HepG2 (cell line): Measurements from ENCODE around the gene ELOVL5. TPM values are rescaled to one million over a fixed set of nuclear protein-coding genes. Genes with fewer than 3 reads are reported as not detected.

Source experiments
- ARNTL ChIP-seq: sonication (generic); formaldehyde crosslinking; IDR thresholded peaks from 2 replicates; pipeline ENCODE4 v1.4.0; 2020; ENCODE audit warnings: mild to moderate bottlenecking, missing genetic modification reagents
- CAMTA2 ChIP-seq: sonication (generic); formaldehyde crosslinking; IDR thresholded peaks from 2 replicates; pipeline ENCODE4 v1.4.0; 2020; ENCODE audit warnings: mild to moderate bottlenecking, missing genetic modification reagents, borderline replicate concordance
- GABPB1 ChIP-seq: IDR thresholded peaks from 2 replicates; pipeline ENCODE4 v1.6.1; 2016; ENCODE audit warnings: mild to moderate bottlenecking, missing genetic modification reagents, moderate library complexity, missing compliant biosample characterization
- HCFC1 ChIP-seq: fragments of 150-350 bp; IDR thresholded peaks from 2 replicates; pipeline ENCODE4 v1.6.1; 2014; ENCODE audit warnings: low read depth, low read length
- HMGA1 ChIP-seq: sonication (generic); formaldehyde crosslinking; conservative IDR thresholded peaks from 2 replicates; pipeline ENCODE4 v1.4.0; 2020; ENCODE audit warnings: missing genetic modification reagents
- KLF12 ChIP-seq: sonication (generic); formaldehyde crosslinking; IDR thresholded peaks from 2 replicates; pipeline ENCODE4 v1.4.0; 2020; ENCODE audit warnings: missing genetic modification reagents, borderline replicate concordance
- NCOR1 ChIP-seq: fragments of 200-600 bp; sonication (generic); IDR thresholded peaks from 2 replicates; pipeline ENCODE4 v1.7.0; 2017; ENCODE audit warnings: antibody characterized with exemption, low read length, borderline replicate concordance
- POLR2G ChIP-seq: fragments of 200-400 bp; formaldehyde crosslinking; IDR thresholded peaks from 2 replicates; pipeline ENCODE4 v1.6.1; 2018; ENCODE audit warnings: mild to moderate bottlenecking, low read depth, low read length, moderate library complexity
- SMYD3 ChIP-seq: sonication (generic); formaldehyde crosslinking; IDR thresholded peaks from 2 replicates; pipeline ENCODE4 v1.8.1; 2023; ENCODE audit warnings: mild to moderate bottlenecking, missing genetic modification reagents
- SP1 ChIP-seq, 2 experiments: fragments of 450-650 bp in 1 of 2; sonication (generic) in 1 of 2; formaldehyde crosslinking in 1 of 2; IDR thresholded peaks; 2 replicates each; pipeline versions ENCODE4 v1.4.0 to v1.6.1; 2016 to 2020; ENCODE audit warnings: missing genetic modification reagents in 1 of 2
- TCF12 ChIP-seq, 2 experiments: fragments of 450-650 bp in 1 of 2; sonication (generic) in 1 of 2; formaldehyde crosslinking in 1 of 2; IDR thresholded peaks; 2 replicates each; pipeline versions ENCODE4 v1.6.1 to v1.8.0; 2017 to 2022; ENCODE audit warnings: antibody characterized with exemption in 1 of 2, mild to moderate bottlenecking in 1 of 2, missing genetic modification reagents in 1 of 2, moderate library complexity in 1 of 2
- TOE1 ChIP-seq: sonication (generic); formaldehyde crosslinking; IDR thresholded peaks from 2 replicates; pipeline ENCODE4 v1.4.0; 2020; ENCODE audit warnings: mild to moderate bottlenecking, missing genetic modification reagents
- ZBTB42 ChIP-seq: sonication (generic); formaldehyde crosslinking; IDR thresholded peaks from 2 replicates; pipeline ENCODE4 v1.5.0; 2020; ENCODE audit warnings: mild to moderate bottlenecking, missing genetic modification reagents
- ZFX ChIP-seq: sonication (generic); formaldehyde crosslinking; IDR thresholded peaks from 2 replicates; pipeline ENCODE4 v1.4.0; 2020; ENCODE audit warnings: mild to moderate bottlenecking, low read depth, missing genetic modification reagents, moderate library complexity
- ZNF124 ChIP-seq: sonication (generic); formaldehyde crosslinking; IDR thresholded peaks from 2 replicates; pipeline ENCODE4 v1.4.0; 2020; ENCODE audit warnings: missing genetic modification reagents
- ZNF232 ChIP-seq: sonication (generic); formaldehyde crosslinking; IDR thresholded peaks from 2 replicates; pipeline ENCODE4 v1.4.0; 2020; ENCODE audit warnings: missing genetic modification reagents, borderline replicate concordance
- ZNF34 ChIP-seq: sonication (generic); formaldehyde crosslinking; IDR thresholded peaks from 2 replicates; pipeline ENCODE4 v1.4.0; 2020; ENCODE audit warnings: mild to moderate bottlenecking, missing genetic modification reagents, borderline replicate concordance
- ZNF547 ChIP-seq: sonication (generic); formaldehyde crosslinking; IDR thresholded peaks from 2 replicates; pipeline ENCODE4 v1.5.1; 2020; ENCODE audit warnings: mild to moderate bottlenecking, missing genetic modification reagents
- ZNF569 ChIP-seq: sonication (generic); formaldehyde crosslinking; IDR thresholded peaks from 2 replicates; pipeline ENCODE4 v1.5.0; 2020; ENCODE audit warnings: mild to moderate bottlenecking, missing genetic modification reagents, moderate library complexity, borderline replicate concordance
- ZNF614 ChIP-seq: IDR thresholded peaks from 2 replicates; pipeline ENCODE4 v1.6.1; 2018; ENCODE audit warnings: missing biosample characterization, missing genetic modification reagents, inconsistent platforms, borderline replicate concordance
- ZNF678 ChIP-seq: sonication (generic); formaldehyde crosslinking; IDR thresholded peaks from 2 replicates; pipeline ENCODE4 v1.4.0; 2020; ENCODE audit warnings: mild to moderate bottlenecking, missing genetic modification reagents
- polyA plus RNA-seq, 8 experiments: library from polyadenylated mRNA; depleted of rRNA in 3 of 8; stranded (reverse) in 7 of 8; unstranded in 1 of 8; fragments of >200 nt; fragmentation: Illumina TruSeq in 4 of 8; extraction: Trizol in 4 of 8; gene quantifications; 2 replicates each; pipeline versions ENCODE4 v1.2.1 to v1.2.3, GENCODE V29; 2011 to 2016; ENCODE audit warnings: low read depth in 4 of 8, missing spikeins in 1 of 8, mixed read lengths in 1 of 8; ENCODE audit not compliant: insufficient read depth in 1 of 8
- total RNA-seq, 5 experiments: library from RNA; depleted of rRNA; stranded (reverse); fragments of >200 nt; fragmentation: Illumina TruSeq; extraction: Trizol; gene quantifications; 2 replicates each; pipeline ENCODE4 v1.2.3, GENCODE V29; 2016; ENCODE audit warnings: low read depth in 1 of 5
- TF ChIP-seq, protein P1 (sequence below): sonication (generic); formaldehyde crosslinking; IDR thresholded peaks from 2 replicates; pipeline ENCODE4 v1.8.0; 2022; ENCODE audit warnings: mild to moderate bottlenecking, missing genetic modification reagents
- TF ChIP-seq, protein P2 (sequence below): sonication (generic); formaldehyde crosslinking; IDR thresholded peaks from 2 replicates; pipeline ENCODE4 v1.5.0; 2020; ENCODE audit warnings: missing genetic modification reagents, mild to moderate bottlenecking, borderline replicate concordance
- TF ChIP-seq, protein P3 (sequence below): sonication (generic); formaldehyde crosslinking; IDR thresholded peaks from 2 replicates; pipeline ENCODE4 v1.8.1; 2023; ENCODE audit warnings: missing genetic modification reagents, inconsistent platforms, borderline replicate concordance

ELOVL5 gene
- total and polyA plus RNA-seq, 2 of the 13 experiments (the other 11 are each of a cell fraction or from before 2014, with no cell fraction given): 50.1 to 72.4 TPM

DNA sequence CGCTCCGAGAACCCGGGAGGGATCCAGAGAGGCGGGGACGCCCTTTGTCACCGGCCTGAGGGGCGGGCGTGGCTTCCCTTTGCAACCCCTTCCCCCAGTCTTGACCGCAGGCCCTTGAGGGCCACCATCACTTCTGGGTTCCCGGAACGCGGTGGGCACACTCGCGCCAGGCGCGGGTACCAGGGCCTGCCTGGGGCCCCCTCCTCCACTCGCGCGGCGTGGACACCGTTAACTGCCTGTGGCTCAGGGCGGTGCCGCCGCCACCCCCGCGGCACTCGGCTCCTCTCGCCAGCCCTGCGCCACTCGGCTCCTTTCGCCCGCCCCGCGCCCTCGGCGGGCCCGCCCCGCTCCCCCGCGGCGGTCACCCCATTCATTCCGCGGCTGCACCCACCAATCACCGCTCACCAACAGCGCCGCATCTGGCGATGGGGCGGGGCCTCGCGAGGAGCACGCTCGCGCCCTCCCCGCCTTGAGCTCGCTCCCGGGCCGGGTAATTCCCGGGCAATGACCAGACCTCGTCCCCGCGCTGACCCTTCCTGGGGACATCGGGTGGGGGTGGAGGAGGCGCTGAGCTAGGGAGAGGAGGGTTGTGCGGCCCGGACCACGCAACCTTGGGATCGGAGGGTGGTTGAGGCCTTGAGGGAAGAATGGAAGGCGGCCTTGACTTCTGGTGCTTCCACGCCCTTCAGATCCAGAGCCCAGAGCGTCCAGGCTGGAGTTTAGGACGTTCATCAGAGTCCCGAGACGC is 10.5 kb upstream of the ELOVL5 start (continued):
- TF ChIP-seq TCF12 (IDR thresholded peaks at IDR 0.05) (no peak), TCF12 (CRISPR knock-in tag; IDR thresholded peaks at IDR 0.05) (no peak), GABPB1 (CRISPR knock-in tag) (peak; percentile 78), KLF12 (CRISPR knock-in tag) (peak; percentile 84; the same call in 1 of the 2 replicates), ZFX (CRISPR knock-in tag) (peak; percentile 92), HMGA1 (CRISPR knock-in tag) (no peak), ZNF614 (CRISPR knock-in tag) (peak; percentile 81), ARNTL (CRISPR knock-in tag) (peak; percentile 89), ZNF547 (CRISPR knock-in tag) (peak; percentile 92), HCFC1 (0 out of 2 replicates have a peak, but pooled peaks have one; percentile 17), ZNF569 (CRISPR knock-in tag) (no peak), POLR2G (peak; percentile 94), TOE1 (CRISPR knock-in tag) (no peak), ZBTB42 (CRISPR knock-in tag) (peak; percentile 54; the same call in 1 of the 2 replicates), ZNF232 (CRISPR knock-in tag) (no peak; the same call in 1 of the 2 replicates), CAMTA2 (CRISPR knock-in tag) (no peak), ZNF124 (no peak; the same call in none of the 2 replicates), SP1 (IDR thresholded peaks at IDR 0.05) (no peak), SP1 (CRISPR knock-in tag; IDR thresholded peaks at IDR 0.05) (peak; percentile 83), ZNF678 (no peak), NCOR1 (peak; percentile 86; the same call in 1 of the 2 replicates), SMYD3 (CRISPR knock-in tag) (peak; percentile 89), ZNF34 (CRISPR knock-in tag) (no peak; the same call in 1 of the 2 replicates)
- TF ChIP-seq, protein P1, sequence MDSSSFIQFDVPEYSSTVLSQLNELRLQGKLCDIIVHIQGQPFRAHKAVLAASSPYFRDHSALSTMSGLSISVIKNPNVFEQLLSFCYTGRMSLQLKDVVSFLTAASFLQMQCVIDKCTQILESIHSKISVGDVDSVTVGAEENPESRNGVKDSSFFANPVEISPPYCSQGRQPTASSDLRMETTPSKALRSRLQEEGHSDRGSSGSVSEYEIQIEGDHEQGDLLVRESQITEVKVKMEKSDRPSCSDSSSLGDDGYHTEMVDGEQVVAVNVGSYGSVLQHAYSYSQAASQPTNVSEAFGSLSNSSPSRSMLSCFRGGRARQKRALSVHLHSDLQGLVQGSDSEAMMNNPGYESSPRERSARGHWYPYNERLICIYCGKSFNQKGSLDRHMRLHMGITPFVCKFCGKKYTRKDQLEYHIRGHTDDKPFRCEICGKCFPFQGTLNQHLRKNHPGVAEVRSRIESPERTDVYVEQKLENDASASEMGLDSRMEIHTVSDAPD: peak; percentile 87
- TF ChIP-seq, protein P2, sequence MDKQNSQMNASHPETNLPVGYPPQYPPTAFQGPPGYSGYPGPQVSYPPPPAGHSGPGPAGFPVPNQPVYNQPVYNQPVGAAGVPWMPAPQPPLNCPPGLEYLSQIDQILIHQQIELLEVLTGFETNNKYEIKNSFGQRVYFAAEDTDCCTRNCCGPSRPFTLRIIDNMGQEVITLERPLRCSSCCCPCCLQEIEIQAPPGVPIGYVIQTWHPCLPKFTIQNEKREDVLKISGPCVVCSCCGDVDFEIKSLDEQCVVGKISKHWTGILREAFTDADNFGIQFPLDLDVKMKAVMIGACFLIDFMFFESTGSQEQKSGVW (CRISPR knock-in tag): no peak
- TF ChIP-seq, protein P3, sequence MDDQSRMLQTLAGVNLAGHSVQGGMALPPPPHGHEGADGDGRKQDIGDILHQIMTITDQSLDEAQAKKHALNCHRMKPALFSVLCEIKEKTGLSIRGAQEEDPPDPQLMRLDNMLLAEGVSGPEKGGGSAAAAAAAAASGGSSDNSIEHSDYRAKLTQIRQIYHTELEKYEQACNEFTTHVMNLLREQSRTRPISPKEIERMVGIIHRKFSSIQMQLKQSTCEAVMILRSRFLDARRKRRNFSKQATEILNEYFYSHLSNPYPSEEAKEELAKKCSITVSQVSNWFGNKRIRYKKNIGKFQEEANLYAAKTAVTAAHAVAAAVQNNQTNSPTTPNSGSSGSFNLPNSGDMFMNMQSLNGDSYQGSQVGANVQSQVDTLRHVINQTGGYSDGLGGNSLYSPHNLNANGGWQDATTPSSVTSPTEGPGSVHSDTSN (CRISPR knock-in tag): no peak
